Posterior vena cava (tissue), 2 donors: Measurements from ENCODE around the gene VAPB. TPM values are rescaled to one million over a fixed set of nuclear protein-coding genes. Genes with fewer than 3 reads are reported as not detected.
A peak's percentile ranks its signal among the peaks of the same experiment; 100 is the strongest.
"Not testable (repeated sequence)": the region's sequence is repeated elsewhere in the genome, so short reads cannot be mapped to it uniquely, and the experiment has no call there.

ENCODE experiments used
- DNase-seq: peaks from one replicate; pipeline ENCODE4 v3.0.0-alpha.2; 2020; ENCODE audit warnings: low spot score
- intact Hi-C, 2 donors: fragments of 100-400 bp; cut with DNase I; formaldehyde crosslinking; loops; one replicate each; pipeline versions ENCODE4 v1.14.1 to v1.14.2; 2022 to 2023
- long read RNA-seq, 2 donors: library from polyadenylated mRNA; unstranded; transcript quantifications; one replicate each; pipeline ENCODE4 v2.0.0, GENCODE V29; 2020 to 2021
- total RNA-seq, 2 donors: library from RNA; stranded (reverse); fragmentation: NEBNext Ultra II Directional; extraction: Animal tissue kit (Norgen Biotek cat#: 25700); gene quantifications; one replicate each; pipeline ENCODE4 v1.2.1, GENCODE V29; 2021
- donor health status: DM: yes; HTN: yes; CAD: no.
- donor health status: DM: yes; HTN: yes; CAD: no.

VAPB gene, protein sequence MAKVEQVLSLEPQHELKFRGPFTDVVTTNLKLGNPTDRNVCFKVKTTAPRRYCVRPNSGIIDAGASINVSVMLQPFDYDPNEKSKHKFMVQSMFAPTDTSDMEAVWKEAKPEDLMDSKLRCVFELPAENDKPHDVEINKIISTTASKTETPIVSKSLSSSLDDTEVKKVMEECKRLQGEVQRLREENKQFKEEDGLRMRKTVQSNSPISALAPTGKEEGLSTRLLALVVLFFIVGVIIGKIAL
- 10 to 100 TPM; 54.6 to 59.0 TPM for total RNA-seq
- long read RNA-seq, donor 1, full-length matches to known transcripts: 18 of 25 reads
- long read RNA-seq, donor 1, partial matches to known transcripts: 0 of 25 reads
- long read RNA-seq, donor 1, other reads (novel, unspliced or antisense): 7 of 25 reads
- long read RNA-seq, donor 2, full-length matches to known transcripts: 61 of 68 reads
- long read RNA-seq, donor 2, partial matches to known transcripts: 0 of 68 reads
- long read RNA-seq, donor 2, other reads (novel, unspliced or antisense): 7 of 68 reads

DNA sequence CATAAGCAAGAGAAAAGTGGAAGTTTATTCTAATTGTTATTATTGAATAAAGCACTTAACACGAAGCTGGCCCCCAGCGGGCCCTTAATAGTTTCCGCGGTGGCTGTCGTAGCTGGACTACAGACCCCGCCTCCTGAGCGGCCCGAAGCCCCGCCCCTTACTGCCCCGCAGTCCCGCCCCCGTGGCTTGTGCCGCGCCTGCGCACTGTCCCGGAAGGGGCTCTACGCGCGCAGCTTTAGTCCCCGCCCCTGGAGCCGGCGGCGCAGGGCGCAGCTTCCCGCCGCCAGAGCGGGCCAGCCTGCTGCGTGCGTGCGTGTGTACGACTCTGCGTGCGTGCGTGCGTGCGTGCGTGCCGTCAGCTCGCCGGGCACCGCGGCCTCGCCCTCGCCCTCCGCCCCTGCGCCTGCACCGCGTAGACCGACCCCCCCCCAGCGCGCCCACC is at the start of gene VAPB:
VAPB (plus strand) TSS at position 348 of the 442 bp plus-strand sequence. CDS start 231 bp downstream, outside the sequence.
- DNase-seq: peak; percentile 99
- intact Hi-C loops: no loop called here

DNA sequence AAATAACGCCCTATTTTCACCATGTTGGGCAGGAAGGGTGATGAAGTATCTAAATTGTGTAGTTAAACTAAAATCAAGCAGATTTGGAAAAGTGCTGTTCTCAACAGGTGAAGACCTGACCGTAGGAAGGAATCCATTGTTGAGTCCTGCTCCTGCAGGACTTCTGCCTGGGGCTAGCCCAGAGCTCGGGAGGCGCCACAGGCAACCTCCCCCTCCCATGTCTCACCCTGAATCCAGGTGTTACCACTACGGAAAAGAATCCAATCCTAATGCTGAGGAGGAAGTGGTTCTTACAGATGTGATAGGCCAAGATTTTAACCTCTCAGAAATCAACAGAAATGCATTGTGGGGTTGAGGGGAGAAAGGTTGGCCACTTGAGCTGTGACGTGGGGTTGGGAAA is 49.3 kb upstream of the VAPB start:
- DNase-seq: no peak
- intact Hi-C loops: no loop called here

DNA sequence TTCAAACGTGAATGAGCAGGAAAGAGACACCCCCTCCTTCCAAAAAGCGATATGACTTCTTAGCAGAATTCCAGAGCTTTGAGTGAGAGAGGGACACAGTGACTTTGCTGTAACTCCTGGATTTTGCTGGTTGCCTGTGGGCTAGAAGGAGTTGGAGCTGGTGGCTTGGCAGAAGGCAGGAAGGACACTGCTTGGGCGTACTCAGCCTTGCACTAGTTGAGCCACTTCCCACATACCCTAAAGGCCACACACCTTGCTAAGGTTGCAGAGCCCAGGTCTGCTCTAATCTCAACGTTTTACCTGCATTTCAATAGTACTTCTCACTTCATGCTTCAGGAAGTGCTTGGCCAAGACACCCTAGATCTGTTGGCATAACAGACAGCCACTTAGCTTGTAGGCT is 48.9 kb upstream of the VAPB start:
- no peak for DNase-seq
- intact Hi-C loops: no loop called here

DNA sequence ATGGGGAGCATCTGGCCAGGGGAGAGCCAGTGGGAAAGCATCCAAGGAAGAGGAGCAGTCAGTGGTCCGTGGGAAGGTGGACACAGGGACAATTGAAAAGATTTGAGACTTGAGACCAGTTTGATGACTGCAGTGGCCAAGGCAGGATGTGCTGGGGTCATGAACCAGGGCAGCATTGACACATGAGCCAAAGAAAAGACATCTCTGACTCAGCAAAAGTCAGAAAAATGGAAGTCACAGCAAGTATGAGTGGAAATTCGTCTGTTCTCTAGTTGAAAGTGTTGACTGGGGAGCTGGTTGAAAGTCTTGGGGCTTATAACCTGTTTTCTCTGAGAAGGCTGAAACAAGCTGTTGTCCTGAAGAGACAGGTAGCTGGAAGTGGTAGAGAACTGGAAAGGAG is 48.2 kb upstream of the VAPB start:
- intact Hi-C loops: no loop called here
- no peak for DNase-seq

DNA sequence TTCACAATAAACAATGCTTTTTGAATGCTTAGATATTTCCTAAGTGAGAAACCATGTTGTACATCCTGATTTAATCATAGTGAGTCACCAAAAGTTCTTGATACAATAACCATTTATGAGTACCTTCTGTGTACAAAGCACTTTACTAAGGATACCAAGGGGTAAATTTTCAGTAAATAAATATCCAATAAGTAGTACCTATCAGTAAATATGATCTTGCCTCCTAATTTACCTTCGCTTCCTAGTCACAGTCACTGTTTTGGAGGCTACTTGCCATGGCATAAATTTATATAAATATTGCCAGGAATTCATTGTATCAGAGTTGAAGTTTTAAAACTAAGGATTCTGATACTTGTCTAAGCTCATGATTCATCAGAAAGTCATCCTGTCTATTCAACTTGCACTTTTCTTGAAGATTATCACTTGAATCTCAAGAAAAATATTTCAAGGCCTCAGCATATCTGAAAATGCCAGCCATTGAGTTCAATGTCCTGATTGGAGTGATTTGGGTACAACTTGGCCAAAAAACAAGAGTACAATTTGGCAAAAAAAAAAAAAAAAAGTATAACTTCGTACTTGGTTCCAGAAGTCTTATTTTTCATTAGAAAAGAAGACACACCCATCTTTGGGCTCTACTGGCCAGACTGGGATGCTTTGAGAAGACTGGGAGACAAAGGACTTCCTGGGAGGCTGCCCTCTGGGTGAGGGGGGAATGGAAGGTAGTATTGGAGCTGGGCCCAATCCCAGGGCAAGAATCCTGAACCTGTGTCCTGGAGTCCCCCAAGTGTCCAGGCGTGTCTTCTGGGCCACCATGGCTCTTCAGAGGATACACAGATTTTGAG is 46.7 kb upstream of the VAPB start:
- no peak for DNase-seq
- intact Hi-C loops: no loop called here

DNA sequence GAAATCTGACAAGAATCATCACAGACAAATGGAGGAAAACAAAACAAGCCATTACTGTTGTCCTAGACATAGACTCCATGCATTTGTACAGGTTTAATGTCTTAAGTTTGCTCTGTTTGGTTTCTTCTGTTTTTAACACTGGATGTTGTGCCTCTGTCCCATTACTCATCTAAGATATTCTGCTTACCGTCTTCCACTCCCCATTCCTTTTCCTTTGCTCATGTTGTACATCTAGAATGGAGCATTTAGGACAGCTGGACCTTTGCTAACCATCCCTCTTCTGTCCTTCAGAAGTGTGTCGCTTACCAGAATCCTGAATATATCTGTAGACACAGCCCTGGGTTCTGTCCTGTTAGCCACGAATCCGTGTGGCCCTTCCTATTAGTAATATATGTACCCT is 44.3 kb upstream of the VAPB start:
- no peak for DNase-seq
- intact Hi-C loops: no loop called here

DNA sequence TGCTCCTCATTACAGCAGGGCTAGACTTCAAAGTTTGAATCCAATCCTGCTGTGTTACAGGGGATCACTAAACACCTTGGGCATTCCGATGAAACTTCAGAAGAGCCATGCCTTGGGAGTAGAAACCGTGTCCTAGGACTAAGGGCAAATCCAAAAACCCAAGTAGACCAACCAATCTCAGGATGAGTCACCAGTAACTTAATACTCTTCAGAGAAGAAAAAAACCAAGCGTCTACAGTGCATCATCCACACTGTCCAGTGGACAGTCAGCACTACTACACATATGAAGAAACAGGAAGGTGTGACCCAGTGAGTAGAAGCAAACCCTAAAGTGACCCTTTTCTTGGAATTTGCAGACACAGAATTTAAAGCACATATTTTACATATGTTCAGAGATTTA is 39.5 kb upstream of the VAPB start:
- DNase-seq: no peak
- intact Hi-C loops: no loop called here

DNA sequence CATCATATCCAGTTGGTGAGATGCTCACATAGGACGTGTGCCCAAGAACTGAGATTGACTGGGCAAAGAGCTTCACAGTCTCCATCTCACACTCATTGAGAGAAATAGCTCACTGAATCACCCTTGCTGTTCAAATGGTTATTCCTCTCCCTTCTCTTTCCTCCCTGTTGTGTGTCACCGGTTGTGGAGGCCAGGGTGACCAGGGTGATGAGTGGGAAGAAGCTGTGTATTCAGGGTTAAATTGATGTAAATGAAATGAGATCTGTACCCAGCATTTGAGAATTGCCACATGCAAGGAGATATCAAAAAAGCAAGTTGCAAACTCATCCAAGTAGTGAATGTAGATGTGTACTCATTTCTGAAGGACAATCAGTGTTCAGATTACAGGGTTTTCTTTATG is 36.6 kb upstream of the VAPB start:
- no peak for DNase-seq
- intact Hi-C loops: no loop called here

DNA sequence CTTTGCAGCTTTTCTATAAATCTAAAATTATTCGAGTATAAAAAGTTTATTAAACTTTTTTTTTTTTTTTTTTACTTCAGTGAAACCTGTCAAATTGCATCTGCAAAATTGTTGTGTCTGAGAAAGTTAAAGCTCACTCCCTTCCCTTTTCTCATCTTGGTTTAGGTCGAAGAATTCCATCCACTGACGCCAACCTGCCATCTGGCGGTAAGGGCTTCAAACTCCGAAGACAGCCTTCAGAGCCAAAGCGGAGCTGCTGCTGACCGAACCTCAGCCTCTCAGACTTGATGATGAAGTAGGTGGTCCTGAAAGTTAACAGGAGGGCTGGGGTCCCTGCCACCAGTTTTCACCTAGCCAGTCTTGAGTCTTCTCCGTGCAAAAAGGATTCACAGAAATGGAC is 29.6 kb upstream of the VAPB start:
- intact Hi-C loops: no loop called here

DNA sequence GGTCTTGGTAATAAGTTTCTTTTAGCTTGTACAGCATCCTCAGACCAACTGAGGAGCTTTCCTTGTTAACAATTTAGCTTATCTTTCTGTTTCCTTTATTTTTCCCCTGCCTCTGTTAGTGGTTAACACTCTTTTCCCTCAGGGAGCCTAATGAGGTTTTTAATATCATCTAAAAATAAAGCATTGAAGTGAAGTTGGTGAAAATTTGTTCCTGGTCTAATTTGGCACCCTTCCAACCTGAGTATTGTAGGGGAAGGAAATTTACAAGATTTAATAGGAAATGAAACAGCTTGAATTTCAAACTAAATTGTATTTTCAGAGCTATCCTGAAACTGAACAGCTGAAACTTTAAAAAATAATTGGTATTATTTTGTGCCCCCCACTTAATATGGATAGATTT is 28.1 kb upstream of the VAPB start:
- intact Hi-C loops: no loop called here

More for the DNA sequence above, 29.6 kb upstream of the VAPB start:
- no peak for DNase-seq

DNA sequence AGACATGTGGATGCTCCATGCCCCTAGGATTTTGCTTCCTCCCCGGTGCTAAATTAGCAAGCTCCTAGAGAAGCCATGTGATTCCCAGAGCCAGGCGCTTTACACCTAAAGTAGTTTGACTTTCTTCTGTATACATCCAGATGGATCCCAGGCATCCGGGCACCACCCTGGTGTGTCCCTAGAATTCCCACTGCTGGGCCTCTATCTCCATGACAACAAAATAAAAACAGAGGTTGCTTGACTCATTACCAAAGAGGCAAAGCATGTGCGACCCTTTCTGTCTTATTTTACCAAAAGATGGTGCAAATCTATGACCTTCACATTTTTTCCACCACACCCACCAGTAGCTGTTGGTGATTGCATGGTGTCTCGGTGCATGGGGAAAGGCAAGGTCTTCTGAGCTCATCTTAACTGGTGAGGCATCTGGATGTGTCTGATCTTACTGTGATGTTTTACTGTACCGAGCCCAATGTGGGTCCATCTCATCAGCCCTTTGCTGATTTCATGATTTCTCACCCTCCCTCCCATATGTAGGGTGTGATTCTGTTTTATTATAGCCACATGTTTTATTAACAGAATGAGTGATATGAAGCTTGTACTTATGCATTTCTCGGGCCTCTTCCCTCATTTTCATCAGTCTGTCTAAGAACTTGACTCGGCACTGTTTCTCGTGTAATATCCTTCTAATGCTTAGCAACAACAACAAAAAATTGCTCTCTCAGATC is 27.4 kb upstream of the VAPB start:
- intact Hi-C loops: no loop called here

More for the DNA sequence above, 28.1 kb upstream of the VAPB start:
- no peak for DNase-seq

DNA sequence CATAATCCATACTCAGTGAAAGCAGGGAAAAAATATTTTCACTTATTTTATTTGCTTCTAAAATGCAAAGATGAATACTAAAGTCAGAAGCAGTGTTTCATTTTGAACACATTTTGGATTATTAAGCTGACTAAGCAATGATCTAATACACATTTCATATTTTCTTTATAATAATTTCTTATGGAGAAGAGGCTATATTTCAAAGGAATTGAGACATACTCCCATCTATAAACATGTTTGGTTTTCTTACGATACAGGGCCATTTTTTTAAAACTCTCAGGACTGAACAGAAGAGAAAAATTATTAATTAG is 26.9 kb upstream of the VAPB start:
- intact Hi-C loops: no loop called here
- no peak for DNase-seq

More for the DNA sequence above, 27.4 kb upstream of the VAPB start:
- DNase-seq: no peak

DNA sequence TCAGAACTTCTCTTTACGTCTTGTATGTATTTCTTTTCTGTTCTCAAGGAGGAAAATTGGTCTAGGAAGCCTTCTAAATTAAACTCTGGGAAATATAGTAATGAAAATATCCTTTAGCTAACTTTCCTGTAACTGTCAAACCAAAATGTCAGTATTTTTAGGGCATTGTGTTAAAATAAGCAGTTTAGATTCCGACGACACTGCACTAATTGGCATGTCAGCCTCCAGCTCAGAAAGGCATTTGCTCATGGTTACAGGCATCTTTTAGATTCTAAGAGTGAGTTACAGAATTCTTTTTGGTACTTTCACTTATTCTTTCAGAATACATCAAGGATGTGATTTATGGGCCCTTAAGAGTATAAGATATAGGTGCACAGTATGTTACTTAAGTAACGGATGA is 26.1 kb upstream of the VAPB start:
- no peak for DNase-seq
- intact Hi-C loops: no loop called here

DNA sequence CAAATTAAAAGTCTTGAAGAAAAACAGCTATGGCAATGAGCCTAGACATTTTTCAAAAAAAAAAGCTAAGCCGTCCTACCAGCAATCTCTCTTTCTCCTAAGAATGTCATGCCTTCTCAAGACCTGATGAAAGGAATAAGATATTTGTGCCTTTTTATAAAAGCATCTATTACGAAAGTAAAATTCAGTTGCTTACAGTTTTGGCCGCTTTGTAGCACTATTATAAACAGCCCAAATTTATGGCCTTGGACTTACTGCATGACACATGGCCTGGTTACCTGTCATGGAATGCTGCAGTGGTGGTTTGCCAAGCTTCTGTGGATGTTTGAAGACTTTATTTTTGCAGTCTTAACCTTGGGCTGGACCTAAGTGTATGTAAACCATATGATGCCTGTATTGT is 22.2 kb upstream of the VAPB start:
- DNase-seq: no peak
- intact Hi-C loops: no loop called here

DNA sequence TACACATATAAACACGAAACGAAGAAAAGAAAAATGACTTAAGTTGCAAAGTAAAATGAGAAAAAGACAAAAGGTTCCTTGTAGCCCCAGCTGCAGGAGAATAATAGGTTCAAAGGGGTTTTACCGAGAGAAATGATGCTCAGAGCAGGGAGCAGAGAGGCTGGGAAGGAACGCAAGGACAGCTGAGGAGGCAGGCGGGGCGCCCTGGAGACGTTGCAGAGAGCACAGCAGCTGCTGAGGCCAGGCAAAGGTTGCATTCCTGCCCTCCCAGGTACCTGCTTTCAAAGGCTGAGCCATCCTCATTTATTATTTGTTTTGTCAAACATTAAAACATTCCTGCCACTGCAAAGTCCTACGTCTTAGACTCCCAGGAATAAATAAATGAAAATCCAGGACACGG is 16.2 kb upstream of the VAPB start:
- intact Hi-C loops: no loop called here
- DNase-seq: no peak

DNA sequence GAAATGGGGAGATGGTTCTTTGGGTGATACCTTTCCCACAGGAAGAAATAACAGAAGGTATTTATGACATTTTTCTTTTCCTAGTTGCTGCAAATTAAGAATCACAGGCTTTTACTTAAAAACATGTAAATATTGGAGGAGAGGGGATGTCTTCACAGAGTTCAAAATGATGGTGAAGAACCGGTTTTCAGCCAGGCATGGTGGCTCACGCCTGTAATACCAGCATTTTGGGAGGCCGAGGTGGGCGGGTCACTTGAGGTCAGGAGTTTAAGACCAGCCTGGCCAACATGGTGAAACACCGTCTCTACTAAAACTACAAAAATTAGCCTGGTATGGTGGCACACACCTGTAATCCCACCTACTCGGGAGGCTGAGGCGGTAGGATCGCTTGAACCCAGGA is 15.7 kb upstream of the VAPB start:
- DNase-seq, intact Hi-C loops: not testable (repeated sequence)

DNA sequence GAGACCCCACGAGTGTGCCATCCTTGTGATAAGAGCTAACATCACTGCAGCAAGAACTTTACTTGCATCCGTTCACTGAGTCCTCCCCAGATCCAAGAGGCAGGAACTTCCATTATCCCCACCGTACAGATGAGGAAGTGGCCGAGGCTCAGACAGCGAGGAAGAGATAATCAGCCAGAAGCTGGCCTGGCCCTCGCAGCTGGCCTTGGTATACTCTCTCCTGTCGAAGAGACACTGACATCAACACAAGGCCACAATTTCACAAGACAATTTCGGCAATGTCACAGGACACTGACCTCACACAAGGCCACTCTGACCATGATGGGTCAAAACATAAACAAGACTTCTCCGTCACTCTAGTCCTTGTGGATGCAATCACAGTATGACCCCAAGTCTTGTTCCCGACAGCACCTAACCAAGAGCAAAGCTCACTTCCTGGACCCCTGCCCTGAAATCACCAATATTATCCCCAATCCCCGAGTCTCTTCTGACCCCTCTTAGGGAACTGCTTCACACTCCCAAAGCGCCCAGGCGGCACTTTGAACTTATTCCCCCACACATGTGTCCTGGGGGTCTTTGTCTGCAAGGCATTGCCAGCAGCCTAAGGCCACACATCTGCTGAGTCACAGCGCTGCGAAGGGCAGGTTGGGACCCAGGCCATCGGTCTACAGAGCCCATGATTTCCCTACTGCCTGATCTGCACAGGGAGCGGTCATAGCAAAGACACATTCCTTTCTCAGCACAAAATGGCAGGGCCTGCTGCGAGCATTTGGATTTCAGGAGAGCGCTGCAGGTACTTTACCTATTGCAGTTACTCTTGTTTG is 14.8 kb upstream of the VAPB start:
- no peak for DNase-seq
- intact Hi-C loops: no loop called here

DNA sequence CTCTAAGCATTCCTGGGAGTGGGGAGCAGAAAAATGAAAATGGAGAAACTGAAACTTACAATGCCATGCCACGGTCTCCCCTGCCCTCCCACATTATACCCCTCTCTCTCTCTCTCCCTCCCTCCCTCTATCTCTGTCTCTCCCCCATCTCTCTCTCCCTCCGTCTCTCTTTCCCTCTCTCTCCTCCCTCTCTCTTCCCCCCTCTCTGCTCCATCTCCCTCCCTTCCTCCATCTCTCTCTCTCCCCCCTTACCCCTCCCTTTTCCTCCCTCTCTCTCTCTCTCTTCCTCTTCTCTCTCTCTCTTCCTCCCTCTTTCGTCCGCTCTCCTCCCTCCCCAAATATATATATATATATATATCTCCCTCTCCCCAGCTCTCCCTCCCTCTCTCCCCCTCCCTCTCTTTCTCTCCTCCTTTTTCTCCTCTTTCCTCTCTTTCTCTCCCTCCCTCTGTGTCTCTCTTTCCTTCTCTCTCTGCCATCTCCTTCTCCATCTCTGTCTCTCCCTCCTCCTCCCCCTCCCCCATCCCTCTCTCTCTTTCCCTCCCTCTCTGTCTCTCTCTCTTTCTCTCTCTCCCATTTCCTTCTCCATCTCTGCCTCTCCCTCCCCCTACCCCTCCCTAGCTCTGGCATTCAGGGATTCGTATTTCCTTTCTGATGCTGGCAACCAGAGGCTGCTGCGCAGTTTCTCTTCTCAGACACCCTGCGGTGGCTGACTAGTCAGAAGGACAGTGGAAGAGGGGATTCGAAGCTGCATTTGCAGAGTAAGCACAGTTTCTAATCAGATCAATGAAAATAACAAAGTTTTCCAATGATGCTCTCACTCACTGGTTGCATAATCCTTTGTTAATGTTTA is 13.9 kb upstream of the VAPB start:
- intact Hi-C loops: no loop called here
- DNase-seq: no peak
